Esophagus muscularis mucosa (tissue), 4 donors: ENCODE data around the gene SLC37A3.

Experiments
- CTCF ChIP-seq, 3 experiments: fragments of 200-600 bp in 2 of 3; fragments of 450-650 bp in 1 of 3; sonication (generic) in 2 of 3; IDR thresholded peaks; one replicate each; pipeline ENCODE4 v1.5.1; 2017 to 2019; ENCODE audit warnings: antibody characterized with exemption in 3 of 3, mild to moderate bottlenecking in 2 of 3, moderate library complexity in 1 of 3
- EP300 ChIP-seq: sonication (generic); formaldehyde crosslinking; IDR thresholded peaks from one replicate; pipeline ENCODE4 v1.6.1; 2017; ENCODE audit warnings: antibody characterized with exemption
- POLR2A ChIP-seq: fragments of 450-650 bp; IDR thresholded peaks from one replicate; pipeline ENCODE4 v1.6.1; 2017; ENCODE audit warnings: antibody characterized with exemption, moderate library complexity, mild to moderate bottlenecking, low read depth
- POLR2AphosphoS5 ChIP-seq, 2 donors: sonication (generic); formaldehyde crosslinking; IDR thresholded peaks; one replicate each; pipeline ENCODE4 v1.6.1; 2017; ENCODE audit warnings: antibody characterized with exemption in 2 of 2

- no peak for TF ChIP-seq EP300
- no peak for TF ChIP-seq POLR2A
- TF ChIP-seq CTCF (IDR thresholded peaks at IDR 0.05) = no peak
- no peak for TF ChIP-seq POLR2AphosphoS5 (IDR thresholded peaks at IDR 0.05)
Measured at GRCh38 chr7:140327261-140327661, 71.1 kb downstream of the SLC37A3 start.
